HUES6 (cell line): ENCODE data around the gene MICAL1.

Experiments
- H3K27ac ChIP-seq: 2 replicates; pipeline ENCODE4 v1.7.0; 2013; ENCODE audit warnings: low read depth, mild to moderate bottlenecking, low read length, inconsistent platforms
- H3K27me3 ChIP-seq: 2 replicates; pipeline ENCODE4 v1.6.1; 2013; ENCODE audit warnings: low read length; ENCODE audit not compliant: control insufficient read depth, insufficient read depth
- H3K36me3 ChIP-seq: 2 replicates; pipeline ENCODE4 v1.6.1; 2013; ENCODE audit warnings: low read length; ENCODE audit not compliant: control insufficient read depth, insufficient read depth
- H3K4me1 ChIP-seq: 2 replicates; pipeline ENCODE4 v1.6.1; 2013; ENCODE audit warnings: low read length; ENCODE audit not compliant: control insufficient read depth, insufficient read depth
- H3K4me3 ChIP-seq: 2 replicates; pipeline ENCODE4 v1.5.1; 2013; ENCODE audit warnings: low read depth, low read length
- H3K9ac ChIP-seq: one replicate; pipeline ENCODE4 v1.6.1; 2013; ENCODE audit warnings: mild to moderate bottlenecking, low read length
- H3K9me3 ChIP-seq: 2 replicates; pipeline ENCODE4 v1.6.1; 2013; ENCODE audit warnings: low read depth, low read length; ENCODE audit not compliant: control insufficient read depth, insufficient read depth

The MICAL1 gene

DNA sequence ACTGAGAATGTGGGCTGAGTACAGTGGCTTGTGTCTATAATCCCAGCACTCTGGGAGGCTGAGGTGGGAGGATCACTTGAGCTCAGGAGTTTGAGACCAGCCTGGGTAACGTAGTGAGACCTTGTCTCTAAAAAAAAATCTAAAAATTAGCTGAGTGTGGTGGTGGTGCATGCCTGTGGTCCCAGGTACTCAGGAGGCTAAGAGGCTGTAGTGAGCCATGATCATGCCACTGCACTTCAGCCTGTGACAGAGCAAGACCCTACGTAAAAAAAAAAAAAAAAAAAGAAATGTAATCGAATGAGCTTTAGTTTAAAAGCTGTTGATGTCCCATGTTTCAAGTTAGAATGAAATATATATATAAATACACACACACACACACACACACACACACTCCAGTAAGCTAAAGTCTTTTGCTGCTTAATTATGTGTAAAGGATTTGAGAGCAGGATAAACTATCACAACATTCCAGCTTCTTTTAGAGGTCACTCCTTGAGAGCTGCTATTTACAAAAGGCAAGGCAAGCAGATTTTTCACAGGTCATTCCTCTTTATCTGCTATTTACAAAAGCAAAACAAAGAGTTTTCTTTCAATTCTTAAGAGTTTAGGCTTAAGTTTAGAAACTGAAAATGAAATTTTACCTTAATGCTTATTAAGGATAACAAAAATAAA is 4.7 kb upstream of the MICAL1 start:
- no peaks in the 10 kb centered on the region for H3K27me3 ChIP-seq
- no peak overlapping the region for H3K9ac ChIP-seq
- H3K4me1 ChIP-seq: peaks cover 20% of the 10 kb centered on the region
- H3K4me3 ChIP-seq: no peak overlapping the region
- no peaks in the 10 kb centered on the region for H3K9me3 ChIP-seq
- H3K36me3 ChIP-seq: peaks cover 41% of the 10 kb centered on the region
- H3K27ac ChIP-seq: no peak overlapping the region

- no peak overlapping the region for H3K4me3 ChIP-seq
- H3K9ac ChIP-seq: no peak overlapping the region
- no peaks in the 10 kb centered on the region for H3K27me3 ChIP-seq
- H3K36me3 ChIP-seq: peaks cover 27% of the 10 kb centered on the region
- H3K27ac ChIP-seq: no peak overlapping the region
- H3K9me3 ChIP-seq: no peaks in the 10 kb centered on the region
- peaks cover 28% of the 10 kb centered on the region for H3K4me1 ChIP-seq
These were observed 3.4 kb upstream of the MICAL1 start for GRCh38 chr6:109458774-109459531.

- Histone ChIP-seq H3K4me1 (peaks cover 28% of the 10 kb centered on the region), H3K9me3 (no peaks in the 10 kb centered on the region), H3K4me3 (no peak overlapping the region), H3K9ac (no peak overlapping the region), H3K36me3 (peaks cover 21% of the 10 kb centered on the region), H3K27ac (no peak overlapping the region), H3K27me3 (no peaks in the 10 kb centered on the region)
These were observed 2.0 kb upstream of the MICAL1 start for GRCh38 chr6:109457562-109457996.

- peak overlapping the region; percentile 99 for H3K4me3 ChIP-seq
- peaks cover 28% of the 10 kb centered on the region for H3K4me1 ChIP-seq
- H3K9me3 ChIP-seq: no peaks in the 10 kb centered on the region
- H3K36me3 ChIP-seq: peaks cover 21% of the 10 kb centered on the region
- H3K9ac ChIP-seq: no peak overlapping the region
- H3K27ac ChIP-seq: no peak overlapping the region
- H3K27me3 ChIP-seq: no peaks in the 10 kb centered on the region
These were observed 1.4 kb upstream of the MICAL1 start for GRCh38 chr6:109456710-109457561.

- Histone ChIP-seq H3K4me1 (peaks cover 28% of the 10 kb centered on the region), H3K9me3 (no peaks in the 10 kb centered on the region), H3K27me3 (no peaks in the 10 kb centered on the region), H3K4me3 (peak overlapping the region; percentile 99), H3K36me3 (peaks cover 21% of the 10 kb centered on the region), H3K27ac (no peak overlapping the region), H3K9ac (peak overlapping the region; percentile 68)
These were observed 575 bp upstream of the MICAL1 start for GRCh38 chr6:109456111-109456583.

GRCh38 chr6:109454496-109455436 is 806 bp downstream of the MICAL1 start:
- Histone ChIP-seq H3K4me3 (peak overlapping the region; percentile 99), H3K27me3 (no peaks in the 10 kb centered on the region), H3K36me3 (peaks cover 29% of the 10 kb centered on the region), H3K9ac (peak overlapping the region; percentile 88), H3K9me3 (no peaks in the 10 kb centered on the region), H3K4me1 (peaks cover 28% of the 10 kb centered on the region), H3K27ac (peak overlapping the region; percentile 64; the same call in 1 of the 2 replicates)

DNA sequence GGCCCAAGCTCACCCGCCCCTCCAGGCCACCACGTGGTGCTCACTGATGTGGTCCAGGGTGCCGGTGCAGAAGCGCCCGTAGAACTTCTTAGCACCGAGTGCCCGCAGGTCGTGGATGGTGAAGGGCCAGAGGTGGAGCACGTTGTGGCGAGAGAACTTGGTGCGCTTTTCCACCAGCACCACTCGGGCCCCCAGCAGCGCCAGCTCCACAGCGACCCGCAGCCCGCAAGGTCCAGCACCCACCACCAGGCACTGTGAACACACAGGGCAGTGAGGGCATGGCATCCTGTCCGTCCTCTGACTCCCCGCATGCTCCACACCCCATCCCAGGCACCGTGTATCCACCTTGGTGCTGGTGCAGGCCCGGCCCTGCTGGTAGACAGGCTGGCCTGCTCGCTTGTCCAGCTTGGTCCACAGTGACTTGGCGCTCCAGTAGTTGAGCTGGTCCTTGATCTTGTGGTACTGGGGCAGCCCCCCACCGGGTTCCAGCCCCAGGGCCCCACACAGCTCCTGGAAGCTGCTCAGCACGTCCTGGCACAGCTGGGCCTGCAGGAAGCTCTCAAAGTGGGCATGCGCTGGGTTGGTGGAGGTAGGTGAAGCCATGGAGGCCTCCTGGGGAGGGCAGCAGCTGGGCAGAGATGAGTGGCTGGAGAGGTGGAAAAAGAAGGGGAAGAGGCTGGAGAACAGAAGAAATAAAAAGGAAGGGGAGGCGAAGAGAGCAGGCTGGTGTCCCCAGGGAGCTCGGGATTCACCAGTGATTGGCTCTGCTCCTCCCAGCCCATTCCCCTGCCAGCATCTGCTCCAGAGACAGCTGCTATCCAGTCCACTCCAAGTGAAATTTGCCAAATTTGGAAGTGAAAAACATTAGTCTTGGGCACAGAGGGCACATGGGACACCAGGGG is 1.7 kb downstream of the MICAL1 start:
- H3K27me3 ChIP-seq: no peaks in the 10 kb centered on the region
- H3K4me1 ChIP-seq: peaks cover 24% of the 10 kb centered on the region
- H3K9ac ChIP-seq: peak overlapping the region; percentile 41
- H3K27ac ChIP-seq: no peak overlapping the region
- peak overlapping the region; percentile 99 for H3K4me3 ChIP-seq
- no peaks in the 10 kb centered on the region for H3K9me3 ChIP-seq
- H3K36me3 ChIP-seq: peaks cover 29% of the 10 kb centered on the region

DNA sequence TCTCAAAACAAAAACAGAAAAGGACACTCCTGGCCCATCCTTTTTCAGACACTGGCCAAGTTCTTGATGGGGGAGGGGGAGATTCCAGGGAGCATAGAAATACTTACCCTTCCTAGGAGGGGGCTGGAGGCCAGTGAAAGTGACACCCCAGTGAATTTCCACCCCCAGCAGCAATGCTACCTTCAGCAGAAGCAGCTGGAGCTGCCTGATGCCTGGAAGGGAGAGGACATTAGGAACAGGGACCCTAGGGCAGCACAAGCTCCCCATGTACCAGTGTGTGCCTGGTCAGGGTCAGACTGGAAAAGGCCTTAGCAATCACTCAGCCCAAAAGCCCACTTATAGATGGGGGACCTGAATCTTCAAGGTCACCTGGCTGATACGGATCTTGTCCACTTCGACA is 2.4 kb downstream of the MICAL1 start:
- peaks cover 24% of the 10 kb centered on the region for H3K4me1 ChIP-seq
- H3K27me3 ChIP-seq: no peaks in the 10 kb centered on the region
- H3K36me3 ChIP-seq: peaks cover 29% of the 10 kb centered on the region
- no peak overlapping the region for H3K9ac ChIP-seq
- H3K27ac ChIP-seq: no peak overlapping the region
- H3K4me3 ChIP-seq: no peak overlapping the region
- H3K9me3 ChIP-seq: no peaks in the 10 kb centered on the region

DNA sequence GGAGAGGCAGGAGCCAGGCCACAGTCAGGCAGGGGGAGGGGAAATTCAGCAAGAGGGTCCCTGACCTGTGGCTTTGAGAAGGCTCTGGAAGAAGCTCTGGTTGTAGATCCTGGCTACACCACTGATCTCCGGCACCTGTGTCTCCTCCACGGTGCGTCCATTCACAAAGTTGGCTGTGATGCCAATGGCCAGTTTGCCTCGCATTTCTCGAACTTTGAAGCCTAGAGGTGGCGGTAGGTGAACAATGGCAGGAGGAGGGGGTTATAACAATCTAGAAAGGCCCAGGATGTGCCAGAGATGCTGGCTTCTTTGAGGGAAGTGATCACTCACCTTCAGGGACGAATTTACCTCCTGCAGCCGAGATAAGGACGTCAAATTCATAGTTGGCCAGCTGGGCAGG is 3.4 kb downstream of the MICAL1 start:
- Histone ChIP-seq H3K9ac (no peak overlapping the region), H3K36me3 (peaks cover 34% of the 10 kb centered on the region), H3K27me3 (no peaks in the 10 kb centered on the region), H3K27ac (no peak overlapping the region), H3K4me1 (peaks cover 16% of the 10 kb centered on the region; the same call in 1 of the 2 replicates), H3K9me3 (no peaks in the 10 kb centered on the region), H3K4me3 (no peak overlapping the region)
